Activated T-cell treated with anti-CD3 and anti-CD28 coated beads, Interleukin-2, amount 50 U/mL, for 4 hours (primary cell): ENCODE data around the gene NFE2L2. TPM values are rescaled to one million over a fixed set of nuclear protein-coding genes. Genes with fewer than 3 reads are reported as not detected.
"Not testable (repeated sequence)": the region's sequence is repeated elsewhere in the genome, so short reads cannot be mapped to it uniquely, and the experiment has no call there.

Experiments used
- ATAC-seq, 2 donors: fragments of 200-7000 bp; cut with Tn5 transposase; one replicate each; pipeline ENCODE4 v1.10.0; 2021
- DNase-seq: peaks from one replicate; pipeline ENCODE4 v3.0.0-alpha.2; 2020
- H3K27me3 Mint-ChIP-seq: one replicate; pipeline ENCODE4 v1.8.0; 2021; ENCODE audit warnings: low read depth, mixed read lengths
- H3K36me3 Mint-ChIP-seq: one replicate; pipeline ENCODE4 v1.8.0; 2022; ENCODE audit warnings: mixed read lengths; ENCODE audit not compliant: insufficient read depth
- H3K4me1 Mint-ChIP-seq: one replicate; pipeline ENCODE4 v1.8.0; 2021; ENCODE audit warnings: low read depth, mixed read lengths
- H3K4me3 Mint-ChIP-seq: one replicate; pipeline ENCODE4 v1.8.0; 2021; ENCODE audit warnings: mild to moderate bottlenecking, moderate library complexity, mixed read lengths
- H3K9me3 Mint-ChIP-seq: one replicate; pipeline ENCODE4 v1.8.0; 2021; ENCODE audit warnings: mixed read lengths
- total RNA-seq, 3 donors: library from RNA; stranded (reverse); gene quantifications; one replicate each; pipeline ENCODE4 v1.2.1, GENCODE V29; 2021

Gene NFE2L2
- total RNA-seq: 10 to 100 TPM; 58.5 to 62.4 (median 60.5) TPM

- Mint-ChIP-seq H3K36me3 (peaks cover 10% of the 10 kb centered on the region), H3K4me1 (peaks cover 50% of the 10 kb centered on the region), H3K27me3 (no peaks in the 10 kb centered on the region)
Measured at GRCh38 chr2:177264693-177265587, at the start of gene NFE2L2. Gene NFE2L2 (minus strand): TSS chr2:177264727. CDS start chr2:177264576, 151 bp downstream.

GRCh38 chr2:177314194-177314593, 49.7 kb upstream of the NFE2L2 start:
- no peaks in the 10 kb centered on the region for H3K27me3 Mint-ChIP-seq
- no peak overlapping the region for H3K4me3 Mint-ChIP-seq
- peaks cover 20% of the 10 kb centered on the region for H3K4me1 Mint-ChIP-seq
- DNase-seq: no peak
- ATAC-seq: no peak
- H3K36me3 Mint-ChIP-seq: no peaks in the 10 kb centered on the region
- H3K9me3 Mint-ChIP-seq: peaks cover 3% of the 10 kb centered on the region

More at GRCh38 chr2:177264693-177265587, at the start of gene NFE2L2:
- peak; percentile 73 to 78 for ATAC-seq
- Mint-ChIP-seq H3K9me3 (no peaks in the 10 kb centered on the region), H3K4me3 (peak within 1 kb of the TSS; percentile 88)
- DNase-seq: peak; percentile 97

- Mint-ChIP-seq H3K9me3 (peaks cover 3% of the 10 kb centered on the region), H3K36me3 (no peaks in the 10 kb centered on the region), H3K4me1 (peaks cover 25% of the 10 kb centered on the region), H3K27me3 (no peaks in the 10 kb centered on the region), H3K4me3 (no peak overlapping the region)
- DNase-seq: no peak
- no peak for ATAC-seq
Measured at GRCh38 chr2:177313162-177313781, 48.7 kb upstream of the NFE2L2 start.

- no peaks in the 10 kb centered on the region for H3K36me3 Mint-ChIP-seq
- H3K9me3 Mint-ChIP-seq: peaks cover 3% of the 10 kb centered on the region
- no peaks in the 10 kb centered on the region for H3K27me3 Mint-ChIP-seq
- ATAC-seq (no peak), DNase-seq (no peak)
- no peak overlapping the region for H3K4me3 Mint-ChIP-seq
- H3K4me1 Mint-ChIP-seq: peaks cover 25% of the 10 kb centered on the region
Measured at GRCh38 chr2:177312562-177312961, 48.0 kb upstream of the NFE2L2 start.

GRCh38 chr2:177309672-177310309, 45.3 kb upstream of the NFE2L2 start:
- Mint-ChIP-seq H3K4me3 (peak overlapping the region; percentile 35), H3K4me1 (peaks cover 31% of the 10 kb centered on the region)
- not testable (repeated sequence) for H3K36me3 Mint-ChIP-seq, H3K27me3 Mint-ChIP-seq, H3K9me3 Mint-ChIP-seq, DNase-seq
- ATAC-seq: peak in 1 of 2 donors; percentile 41

- H3K36me3 Mint-ChIP-seq: peaks cover 6% of the 10 kb centered on the region
- peaks cover 28% of the 10 kb centered on the region for H3K4me1 Mint-ChIP-seq
- ATAC-seq: no peak
- H3K9me3 Mint-ChIP-seq: no peaks in the 10 kb centered on the region
- H3K27me3 Mint-ChIP-seq: no peaks in the 10 kb centered on the region
- H3K4me3 Mint-ChIP-seq: no peak overlapping the region
- no peak for DNase-seq
Measured at GRCh38 chr2:177306550-177306949, 42.0 kb upstream of the NFE2L2 start.

GRCh38 chr2:177303939-177304338, 39.4 kb upstream of the NFE2L2 start:
- no peaks in the 10 kb centered on the region for H3K27me3 Mint-ChIP-seq
- ATAC-seq (no peak), DNase-seq (no peak)

GRCh38 chr2:177302552-177302951, 38.0 kb upstream of the NFE2L2 start:
- ATAC-seq (no peak), DNase-seq (no peak)
- peaks cover 6% of the 10 kb centered on the region for H3K36me3 Mint-ChIP-seq
- H3K4me1 Mint-ChIP-seq: peaks cover 6% of the 10 kb centered on the region
- H3K27me3 Mint-ChIP-seq: no peaks in the 10 kb centered on the region
- H3K9me3 Mint-ChIP-seq: no peaks in the 10 kb centered on the region
- H3K4me3 Mint-ChIP-seq: no peak overlapping the region

More at GRCh38 chr2:177303939-177304338, 39.4 kb upstream of the NFE2L2 start:
- H3K36me3 Mint-ChIP-seq: peaks cover 6% of the 10 kb centered on the region
- no peak overlapping the region for H3K4me3 Mint-ChIP-seq
- peaks cover 9% of the 10 kb centered on the region for H3K4me1 Mint-ChIP-seq
- no peaks in the 10 kb centered on the region for H3K9me3 Mint-ChIP-seq

GRCh38 chr2:177298191-177298590, 33.7 kb upstream of the NFE2L2 start:
- Mint-ChIP-seq H3K9me3 (no peaks in the 10 kb centered on the region), H3K4me1 (peaks cover 3% of the 10 kb centered on the region), H3K27me3 (no peaks in the 10 kb centered on the region), H3K36me3 (no peaks in the 10 kb centered on the region), H3K4me3 (no peak overlapping the region)
- ATAC-seq: no peak
- no peak for DNase-seq

GRCh38 chr2:177296040-177296439, 31.5 kb upstream of the NFE2L2 start:
- peak in 1 of 2 donors; percentile 41 for ATAC-seq

GRCh38 chr2:177295484-177295883, 31.0 kb upstream of the NFE2L2 start:
- ATAC-seq: no peak
- no peak for DNase-seq
- H3K9me3 Mint-ChIP-seq: no peaks in the 10 kb centered on the region
- H3K4me1 Mint-ChIP-seq: peaks cover 9% of the 10 kb centered on the region
- H3K36me3 Mint-ChIP-seq: no peaks in the 10 kb centered on the region
- H3K4me3 Mint-ChIP-seq: no peak overlapping the region
- H3K27me3 Mint-ChIP-seq: no peaks in the 10 kb centered on the region

More at GRCh38 chr2:177296040-177296439, 31.5 kb upstream of the NFE2L2 start:
- no peak overlapping the region for H3K4me3 Mint-ChIP-seq
- H3K27me3 Mint-ChIP-seq: no peaks in the 10 kb centered on the region
- DNase-seq: no peak
- H3K4me1 Mint-ChIP-seq: peaks cover 8% of the 10 kb centered on the region
- no peaks in the 10 kb centered on the region for H3K9me3 Mint-ChIP-seq
- no peaks in the 10 kb centered on the region for H3K36me3 Mint-ChIP-seq

GRCh38 chr2:177291701-177292100, 27.2 kb upstream of the NFE2L2 start:
- DNase-seq: no peak
- Mint-ChIP-seq H3K9me3 (no peaks in the 10 kb centered on the region), H3K4me1 (peaks cover 19% of the 10 kb centered on the region), H3K27me3 (no peaks in the 10 kb centered on the region), H3K36me3 (no peaks in the 10 kb centered on the region), H3K4me3 (no peak overlapping the region)
- ATAC-seq: peak; percentile 22 to 44

- no peak for DNase-seq
Measured at GRCh38 chr2:177289824-177290628, 25.5 kb upstream of the NFE2L2 start.

GRCh38 chr2:177287814-177288213, 23.3 kb upstream of the NFE2L2 start:
- ATAC-seq (no peak), DNase-seq (no peak)
- H3K36me3 Mint-ChIP-seq: no peaks in the 10 kb centered on the region
- no peaks in the 10 kb centered on the region for H3K9me3 Mint-ChIP-seq
- H3K4me1 Mint-ChIP-seq: peaks cover 16% of the 10 kb centered on the region
- H3K27me3 Mint-ChIP-seq: no peaks in the 10 kb centered on the region
- H3K4me3 Mint-ChIP-seq: no peak overlapping the region

More at GRCh38 chr2:177289824-177290628, 25.5 kb upstream of the NFE2L2 start:
- peak overlapping the region; percentile 54 for H3K4me3 Mint-ChIP-seq
- peaks cover 16% of the 10 kb centered on the region for H3K4me1 Mint-ChIP-seq
- no peaks in the 10 kb centered on the region for H3K9me3 Mint-ChIP-seq
- ATAC-seq: peak; percentile 69 to 77
- no peaks in the 10 kb centered on the region for H3K36me3 Mint-ChIP-seq
- H3K27me3 Mint-ChIP-seq: no peaks in the 10 kb centered on the region
